Transverse colon (tissue), 4 donors: ENCODE data around the gene F10. TPM values are rescaled to one million over a fixed set of nuclear protein-coding genes. Genes with fewer than 3 reads are reported as not detected.

Experiments used
- DNase-seq: peaks from one replicate; pipeline ENCODE4 v3.0.0-alpha.2; 2019
- H3K27ac ChIP-seq, 4 donors: fragments of 200-600 bp; sonication (generic); 2 replicates each; pipeline ENCODE4 v1.5.1; 2016 to 2018; ENCODE audit warnings: inconsistent platforms in 4 of 4
- H3K27me3 ChIP-seq: fragments of 200-600 bp; sonication (generic); 2 replicates; pipeline ENCODE4 v1.5.1; 2017; ENCODE audit warnings: inconsistent platforms
- H3K36me3 ChIP-seq, 4 donors: fragments of 200-600 bp; sonication (generic); 2 replicates each; pipeline ENCODE4 v1.5.1; 2017 to 2019; ENCODE audit warnings: inconsistent platforms in 4 of 4
- H3K4me1 ChIP-seq, 4 donors: fragments of 200-600 bp; sonication (generic); 2 replicates each; pipeline ENCODE4 v1.5.1; 2017 to 2020; ENCODE audit warnings: inconsistent platforms in 4 of 4
- H3K4me3 ChIP-seq, 4 donors: fragments of 200-600 bp; sonication (generic); 1 replicate in 1 of 4; 2 replicates in 3 of 4; pipeline versions ENCODE4 v1.5.1 to v1.6.1; 2017 to 2019; ENCODE audit warnings: inconsistent platforms in 4 of 4
- H3K9me3 ChIP-seq, 2 donors: fragments of 200-600 bp; sonication (generic); 2 replicates each; pipeline ENCODE4 v1.5.1; 2017 to 2019; ENCODE audit warnings: inconsistent platforms in 2 of 2
- EP300 ChIP-seq: sonication (generic); formaldehyde crosslinking; IDR thresholded peaks from one replicate; pipeline ENCODE4 v1.6.1; 2017; ENCODE audit warnings: antibody characterized with exemption, low read depth
- POLR2A ChIP-seq: fragments of 450-650 bp; IDR thresholded peaks from one replicate; pipeline ENCODE4 v1.6.1; 2016; ENCODE audit warnings: antibody characterized with exemption, mild to moderate bottlenecking, moderate library complexity
- POLR2AphosphoS5 ChIP-seq, 3 donors: sonication (generic); formaldehyde crosslinking; IDR thresholded peaks; one replicate each; pipeline ENCODE4 v1.6.1; 2016; ENCODE audit warnings: antibody characterized with exemption in 3 of 3
- WGBS, 2 donors: methylation state at CpG; one replicate each; pipeline ENCODE4 v1.1.5; 2018; ENCODE audit warnings: low coverage in 1 of 2; 5-methylcytosine and 5-hydroxymethylcytosine counted together
- in situ Hi-C, 4 donors: fragments of 200-750 bp; cut with MboI; loops; one replicate each; pipeline versions ENCODE4 v1.15.0 to v1.15.1; 2017; ENCODE audit warnings: low sequenced_read_pairs in 3 of 4, low pct_ligation_motif_present in 1 of 4, low pct_unique_long_range_greater_than_20kb in 1 of 4
- intact Hi-C: fragments of 100-400 bp; cut with DNase I; formaldehyde crosslinking; loops from one replicate; pipeline ENCODE4 v1.15.1; 2023; ENCODE audit warnings: low total_unique reads
- total RNA-seq, 4 donors: library from RNA; depleted of rRNA; stranded (reverse); fragments of >200 nt; gene quantifications; one replicate each; pipeline ENCODE4 v1.1.0, GENCODE V29; 2016
- TF ChIP-seq, protein P1 (sequence below), 5 experiments: fragments of 200-600 bp in 3 of 5; fragments of 450-650 bp in 2 of 5; sonication (generic) in 3 of 5; IDR thresholded peaks; 1 replicate in 2 of 5; 2 replicates in 3 of 5; pipeline ENCODE4 v1.5.1; 2016 to 2017; ENCODE audit warnings: antibody characterized with exemption in 5 of 5, inconsistent platforms in 3 of 5, mild to moderate bottlenecking in 2 of 5, moderate library complexity in 1 of 5

F10 gene
- total RNA-seq, 4 donors from 2014 or later = 0.60 to 4.6 (median 3.4) TPM

DNA sequence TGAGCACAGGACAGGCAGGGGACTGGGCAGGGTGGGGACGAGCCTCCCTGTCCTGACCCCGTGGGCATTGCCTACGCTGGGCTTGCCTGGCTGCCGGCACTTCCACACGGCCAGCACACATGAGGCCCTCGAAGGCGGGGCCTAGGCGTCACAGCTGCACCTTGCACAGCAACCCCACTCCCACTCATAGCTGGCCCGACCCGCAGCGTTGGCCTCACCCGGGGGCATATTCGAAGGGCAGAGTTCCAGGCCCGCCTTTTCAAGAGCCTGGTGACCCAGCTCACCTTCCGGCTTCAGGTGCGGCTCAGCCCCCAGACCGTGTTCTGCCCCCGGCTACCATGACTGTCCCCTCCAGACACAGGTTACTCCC lies 19.0 kb downstream of the F10 start:
- Histone ChIP-seq H3K4me1 (no peaks in the 10 kb centered on the region), H3K36me3 (no peaks in the 10 kb centered on the region), H3K27me3 (no peaks in the 10 kb centered on the region), H3K27ac (no peak overlapping the region), H3K9me3 (no peaks in the 10 kb centered on the region), H3K4me3 (no peak overlapping the region)
- WGBS, 2 donors = 88% methylated on average over 18 of the region's 18 CpGs; no CpG with 5 or more reads in 1 of the 2 donors
- in situ Hi-C loops = no loop called here
- TF ChIP-seq POLR2AphosphoS5 (IDR thresholded peaks at IDR 0.05) = no peak
- TF ChIP-seq EP300 = no peak
- no peak for TF ChIP-seq POLR2A
- TF ChIP-seq, protein P1, sequence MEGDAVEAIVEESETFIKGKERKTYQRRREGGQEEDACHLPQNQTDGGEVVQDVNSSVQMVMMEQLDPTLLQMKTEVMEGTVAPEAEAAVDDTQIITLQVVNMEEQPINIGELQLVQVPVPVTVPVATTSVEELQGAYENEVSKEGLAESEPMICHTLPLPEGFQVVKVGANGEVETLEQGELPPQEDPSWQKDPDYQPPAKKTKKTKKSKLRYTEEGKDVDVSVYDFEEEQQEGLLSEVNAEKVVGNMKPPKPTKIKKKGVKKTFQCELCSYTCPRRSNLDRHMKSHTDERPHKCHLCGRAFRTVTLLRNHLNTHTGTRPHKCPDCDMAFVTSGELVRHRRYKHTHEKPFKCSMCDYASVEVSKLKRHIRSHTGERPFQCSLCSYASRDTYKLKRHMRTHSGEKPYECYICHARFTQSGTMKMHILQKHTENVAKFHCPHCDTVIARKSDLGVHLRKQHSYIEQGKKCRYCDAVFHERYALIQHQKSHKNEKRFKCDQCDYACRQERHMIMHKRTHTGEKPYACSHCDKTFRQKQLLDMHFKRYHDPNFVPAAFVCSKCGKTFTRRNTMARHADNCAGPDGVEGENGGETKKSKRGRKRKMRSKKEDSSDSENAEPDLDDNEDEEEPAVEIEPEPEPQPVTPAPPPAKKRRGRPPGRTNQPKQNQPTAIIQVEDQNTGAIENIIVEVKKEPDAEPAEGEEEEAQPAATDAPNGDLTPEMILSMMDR (IDR thresholded peaks at IDR 0.05) = no peak
- DNase-seq = no peak
- intact Hi-C loops = no loop called here

DNA sequence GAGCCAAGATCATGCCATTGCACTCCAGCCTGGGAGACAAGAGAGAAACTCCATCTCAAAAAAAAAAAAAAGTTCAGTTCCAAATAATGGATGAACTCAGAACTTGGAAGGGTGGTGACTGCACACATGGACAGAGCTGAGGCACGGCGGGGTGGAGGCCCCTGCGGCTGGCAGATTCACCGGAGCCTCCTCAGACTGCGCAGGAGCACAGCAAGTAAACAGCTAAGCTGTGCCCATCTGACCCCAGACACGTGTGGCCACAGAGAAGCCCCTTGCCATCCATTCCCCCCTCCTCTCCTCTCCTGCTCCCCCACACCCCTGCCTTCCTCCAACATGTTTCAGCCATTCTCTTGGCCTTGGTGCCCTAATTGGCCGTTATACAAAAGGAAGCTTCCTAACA lies 20.3 kb downstream of the F10 start:
- H3K27ac ChIP-seq = no peak overlapping the region
- no peak overlapping the region for H3K4me3 ChIP-seq
- intact Hi-C loops = no loop called here
- no peaks in the 10 kb centered on the region for H3K36me3 ChIP-seq
- in situ Hi-C loops = no loop called here
- H3K4me1 ChIP-seq = no peaks in the 10 kb centered on the region
- no peaks in the 10 kb centered on the region for H3K9me3 ChIP-seq
- DNase-seq = no peak
- H3K27me3 ChIP-seq = no peaks in the 10 kb centered on the region
- 86 to 94% methylated on average over 7 of the region's 7 CpGs for WGBS, 2 donors
- no peak for TF ChIP-seq POLR2A

DNA sequence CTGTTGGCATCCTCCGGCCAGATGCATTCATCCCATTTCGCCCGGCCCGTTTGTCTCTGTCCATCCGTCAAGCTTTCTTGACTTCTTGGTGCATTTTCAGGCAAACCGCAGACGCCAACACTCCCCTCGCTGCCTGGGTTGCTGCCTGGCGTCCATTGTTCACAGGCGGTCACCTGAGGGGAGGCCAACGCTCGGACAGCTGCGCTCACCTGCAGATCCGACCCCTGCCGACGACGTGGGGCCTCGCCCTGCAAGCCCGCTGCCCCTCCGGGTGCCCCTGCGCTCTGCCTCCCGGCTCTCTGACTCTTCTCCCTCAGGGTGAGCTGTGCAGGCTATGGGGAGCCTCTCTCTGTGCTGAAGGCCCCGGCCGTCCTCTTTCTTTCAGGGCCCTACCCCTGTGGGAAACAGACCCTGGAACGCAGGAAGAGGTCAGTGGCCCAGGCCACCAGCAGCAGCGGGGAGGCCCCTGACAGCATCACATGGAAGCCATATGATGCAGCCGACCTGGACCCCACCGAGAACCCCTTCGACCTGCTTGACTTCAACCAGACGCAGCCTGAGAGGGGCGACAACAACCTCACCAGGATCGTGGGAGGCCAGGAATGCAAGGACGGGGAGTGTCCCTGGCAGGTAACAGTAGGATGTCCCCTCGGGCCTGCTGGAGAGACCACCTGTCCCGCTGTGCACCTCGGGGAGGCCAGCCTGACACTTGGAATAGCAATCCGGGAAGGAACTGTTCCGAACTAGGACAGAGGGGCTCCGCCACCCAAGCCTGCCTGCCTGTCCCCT lies 21.1 kb downstream of the F10 start:
- intact Hi-C loops (no loop called here), in situ Hi-C loops (no loop called here)
- Histone ChIP-seq H3K4me3 (no peak overlapping the region), H3K27me3 (no peaks in the 10 kb centered on the region), H3K9me3 (no peaks in the 10 kb centered on the region), H3K36me3 (no peaks in the 10 kb centered on the region), H3K27ac (no peak overlapping the region), H3K4me1 (no peaks in the 10 kb centered on the region)
- DNase-seq = no peak
- TF ChIP-seq POLR2AphosphoS5 (IDR thresholded peaks at IDR 0.05) (no peak), EP300 (no peak)
- WGBS, 2 donors = 86 to 97% methylated on average over 6 to 32 of the region's 39 CpGs

DNA sequence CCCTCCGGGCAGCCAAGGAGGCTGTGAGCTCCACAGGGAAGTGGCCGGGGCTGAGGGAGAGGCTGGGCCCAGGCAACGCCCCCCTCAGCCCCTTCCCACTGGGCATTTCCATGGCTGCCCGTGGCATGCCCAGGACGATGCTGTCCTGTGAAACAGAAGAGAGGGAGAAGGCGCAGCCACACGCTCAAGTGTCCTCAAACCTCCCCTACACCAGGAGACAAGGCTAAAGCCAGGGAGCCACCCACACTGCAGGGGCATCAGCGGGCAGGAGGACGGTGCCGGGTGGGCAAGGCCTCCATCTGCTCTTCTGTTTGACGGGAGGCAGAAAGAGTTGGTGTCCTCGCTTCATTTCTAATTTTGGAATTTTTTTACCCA lies 21.6 kb downstream of the F10 start:
- no peak overlapping the region for H3K27ac ChIP-seq
- H3K36me3 ChIP-seq = no peaks in the 10 kb centered on the region
- H3K4me3 ChIP-seq = no peak overlapping the region
- H3K9me3 ChIP-seq = no peaks in the 10 kb centered on the region
- H3K27me3 ChIP-seq = no peaks in the 10 kb centered on the region
- intact Hi-C loops (no loop called here), in situ Hi-C loops (no loop called here)
- no peak for DNase-seq
- TF ChIP-seq EP300 = no peak
- TF ChIP-seq, protein P1 (IDR thresholded peaks at IDR 0.05) = no peak
- TF ChIP-seq POLR2A = no peak
- no peak for TF ChIP-seq POLR2AphosphoS5 (IDR thresholded peaks at IDR 0.05)
- no peaks in the 10 kb centered on the region for H3K4me1 ChIP-seq
- WGBS, 2 donors = 95 to 100% methylated on average over 5 to 9 of the region's 12 CpGs

DNA sequence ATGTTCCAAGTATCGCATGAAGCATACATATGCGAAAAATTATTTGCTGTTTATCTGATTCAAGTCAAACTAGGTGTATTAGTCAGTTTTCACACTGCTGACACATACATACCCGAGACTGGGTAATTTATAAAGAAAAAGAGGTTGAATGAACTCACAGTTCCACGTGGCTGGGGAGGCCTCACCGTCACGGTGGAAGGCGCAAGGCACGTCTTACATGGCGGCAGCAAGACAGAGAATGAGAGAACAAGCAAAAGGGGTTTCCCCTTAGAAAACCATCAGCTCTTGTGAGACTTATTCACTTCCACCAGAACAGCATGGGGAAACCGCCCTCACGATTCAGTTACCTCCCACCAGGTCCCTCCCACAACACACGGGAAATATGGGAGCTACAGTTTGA lies 22.9 kb downstream of the F10 start:
- H3K27ac ChIP-seq = no peak overlapping the region
- intact Hi-C loops = no loop called here
- H3K4me1 ChIP-seq = no peaks in the 10 kb centered on the region
- no peaks in the 10 kb centered on the region for H3K9me3 ChIP-seq
- no peaks in the 10 kb centered on the region for H3K27me3 ChIP-seq
- 67 to 73% methylated on average over 12 of the region's 12 CpGs for WGBS, 2 donors
- H3K4me3 ChIP-seq = no peak overlapping the region
- TF ChIP-seq POLR2AphosphoS5 (IDR thresholded peaks at IDR 0.05) (no peak), POLR2A (no peak)
- TF ChIP-seq, protein P1 (IDR thresholded peaks at IDR 0.05) = no peak
- in situ Hi-C loops = no loop called here
- no peaks in the 10 kb centered on the region for H3K36me3 ChIP-seq
- no peak for DNase-seq
